ENCODE results near the gene CDYL2. TPM values are rescaled to one million over a fixed set of nuclear protein-coding genes. Genes with fewer than 3 reads are reported as not detected.

The CDYL2 gene
- total RNA-seq, 6 donors from 2014 or later, result 6.0 to 16.7 (median 8.0) TPM

DNA sequence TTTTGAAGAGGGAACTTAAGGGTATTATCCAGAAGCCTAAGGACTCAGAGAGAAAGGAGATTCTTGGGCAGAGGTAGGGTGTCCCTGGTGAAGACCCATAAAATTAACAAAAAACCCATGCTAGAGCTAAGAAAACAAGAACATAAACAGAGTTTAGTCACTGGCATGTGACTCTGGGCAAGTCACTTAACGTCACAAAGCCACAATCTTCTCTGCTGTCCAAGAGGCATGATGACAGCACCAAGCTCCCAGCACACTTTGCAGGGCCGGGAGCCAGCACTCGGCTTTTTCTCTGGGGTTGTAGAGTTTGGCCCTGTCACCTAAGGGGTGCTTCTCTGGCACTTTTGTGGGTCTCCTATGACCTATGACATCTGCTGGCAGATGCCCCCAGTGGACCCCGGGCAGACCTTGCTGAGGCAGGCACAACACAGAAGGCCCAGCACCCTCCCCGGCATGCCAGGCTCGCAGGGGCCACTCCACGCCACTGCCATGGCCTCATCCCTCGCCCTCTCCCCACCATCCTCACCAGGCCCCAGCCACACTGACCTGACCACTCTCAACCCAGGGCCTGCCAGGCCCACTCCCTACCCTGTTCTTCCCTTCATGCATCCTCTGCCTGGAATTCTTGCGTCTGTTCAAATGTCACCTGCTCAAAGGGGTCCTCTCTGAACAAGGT lies 193.8 kb downstream of the CDYL2 start:
- DNase-seq, result peak in 1 of 2 donors; percentile 55
- peaks cover 0 to 15% (median 0%) of the 10 kb centered on the region in 4 donors for H3K36me3 ChIP-seq
- H3K27me3 ChIP-seq, result no peaks in the 10 kb centered on the region
- peak in 1 of 2 donors; percentile 21 for ATAC-seq (ENCODE audit: low FRiP score in 2 of 2)
- H3K4me3 ChIP-seq, result no peak overlapping the region
- H3K4me1 ChIP-seq, result no peaks in the 10 kb centered on the region
- 91 to 96% methylated on average over 7 to 9 of the region's 9 CpGs for WGBS, 2 donors
- no peaks in the 10 kb centered on the region for H3K9me3 ChIP-seq
- H3K27ac ChIP-seq, result no peak overlapping the region
- no peak for TF ChIP-seq POLR2AphosphoS5 (IDR thresholded peaks at IDR 0.05)
- TF ChIP-seq EP300 (IDR thresholded peaks at IDR 0.05), result no peak
- TF ChIP-seq, protein P1, sequence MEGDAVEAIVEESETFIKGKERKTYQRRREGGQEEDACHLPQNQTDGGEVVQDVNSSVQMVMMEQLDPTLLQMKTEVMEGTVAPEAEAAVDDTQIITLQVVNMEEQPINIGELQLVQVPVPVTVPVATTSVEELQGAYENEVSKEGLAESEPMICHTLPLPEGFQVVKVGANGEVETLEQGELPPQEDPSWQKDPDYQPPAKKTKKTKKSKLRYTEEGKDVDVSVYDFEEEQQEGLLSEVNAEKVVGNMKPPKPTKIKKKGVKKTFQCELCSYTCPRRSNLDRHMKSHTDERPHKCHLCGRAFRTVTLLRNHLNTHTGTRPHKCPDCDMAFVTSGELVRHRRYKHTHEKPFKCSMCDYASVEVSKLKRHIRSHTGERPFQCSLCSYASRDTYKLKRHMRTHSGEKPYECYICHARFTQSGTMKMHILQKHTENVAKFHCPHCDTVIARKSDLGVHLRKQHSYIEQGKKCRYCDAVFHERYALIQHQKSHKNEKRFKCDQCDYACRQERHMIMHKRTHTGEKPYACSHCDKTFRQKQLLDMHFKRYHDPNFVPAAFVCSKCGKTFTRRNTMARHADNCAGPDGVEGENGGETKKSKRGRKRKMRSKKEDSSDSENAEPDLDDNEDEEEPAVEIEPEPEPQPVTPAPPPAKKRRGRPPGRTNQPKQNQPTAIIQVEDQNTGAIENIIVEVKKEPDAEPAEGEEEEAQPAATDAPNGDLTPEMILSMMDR (IDR thresholded peaks at IDR 0.05), result no peak
- no peak for TF ChIP-seq POLR2A (IDR thresholded peaks at IDR 0.05)

DNA sequence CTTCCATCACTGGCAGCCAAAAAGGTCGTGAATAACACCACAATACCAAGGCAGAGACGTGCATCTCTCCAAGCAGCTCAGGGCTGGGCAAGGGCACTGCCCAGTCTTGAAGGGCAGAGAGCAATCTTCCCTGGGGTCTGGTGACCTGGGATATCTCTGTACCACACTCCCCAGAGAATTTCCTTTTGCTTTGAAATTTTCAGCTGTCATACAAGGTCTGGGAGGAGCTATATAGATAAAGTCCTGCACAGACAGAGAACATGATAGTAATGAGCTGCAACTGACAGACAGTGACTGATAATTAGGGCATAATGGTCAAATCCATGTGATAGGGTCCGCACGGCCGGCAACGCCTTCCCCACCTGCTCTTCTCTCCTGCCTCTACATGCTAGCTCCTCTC lies 195.5 kb downstream of the CDYL2 start:
- ATAC-seq (ENCODE audit: low FRiP score in 2 of 2) (no peak), DNase-seq (no peak)
- H3K4me3 ChIP-seq, result no peak overlapping the region
- H3K36me3 ChIP-seq, result peaks cover 0 to 15% (median 2%) of the 10 kb centered on the region in 4 donors
- WGBS, 2 donors, result 74 to 85% methylated on average over 6 of the region's 6 CpGs
- no peaks in the 10 kb centered on the region for H3K4me1 ChIP-seq
- no peaks in the 10 kb centered on the region for H3K9me3 ChIP-seq
- H3K27ac ChIP-seq, result no peak overlapping the region
- TF ChIP-seq, protein P1 (IDR thresholded peaks at IDR 0.05), result no peak
- no peak for TF ChIP-seq EP300 (IDR thresholded peaks at IDR 0.05)
- TF ChIP-seq POLR2A (IDR thresholded peaks at IDR 0.05), result no peak
- TF ChIP-seq POLR2AphosphoS5 (IDR thresholded peaks at IDR 0.05), result no peak
- H3K27me3 ChIP-seq, result no peaks in the 10 kb centered on the region

DNA sequence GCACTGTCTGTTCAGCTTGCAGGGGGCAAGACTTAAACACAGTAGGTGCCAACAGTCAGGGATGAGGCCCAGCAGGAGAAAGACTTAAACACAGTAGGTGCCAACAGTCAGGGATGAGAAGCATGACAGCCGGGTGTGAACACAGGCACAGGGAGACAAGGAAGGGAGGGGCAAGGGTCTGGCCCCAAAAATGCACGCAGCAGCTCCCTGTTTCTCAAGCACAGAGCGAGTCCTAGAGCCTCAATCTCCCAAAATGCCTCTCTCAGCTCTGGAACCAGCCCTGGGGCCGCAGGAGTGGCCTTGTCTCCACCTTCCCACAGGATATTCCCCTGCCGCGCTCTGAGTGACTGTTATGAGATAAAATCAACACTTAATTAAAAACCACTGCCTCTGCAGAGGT lies 197.2 kb downstream of the CDYL2 start:
- Histone ChIP-seq H3K9me3 (no peaks in the 10 kb centered on the region), H3K4me3 (no peak overlapping the region), H3K4me1 (no peaks in the 10 kb centered on the region), H3K36me3 (peaks cover 0 to 15% (median 3%) of the 10 kb centered on the region in 4 donors), H3K27me3 (no peaks in the 10 kb centered on the region), H3K27ac (no peak overlapping the region)
- no peak for ATAC-seq (ENCODE audit: low FRiP score in 2 of 2)
- DNase-seq, result no peak
- 88 to 93% methylated on average over 6 of the region's 6 CpGs for WGBS, 2 donors
- TF ChIP-seq POLR2AphosphoS5 (IDR thresholded peaks at IDR 0.05), result no peak
- TF ChIP-seq, protein P1 (IDR thresholded peaks at IDR 0.05), result no peak
- TF ChIP-seq EP300 (IDR thresholded peaks at IDR 0.05), result no peak
- no peak for TF ChIP-seq POLR2A (IDR thresholded peaks at IDR 0.05)

DNA sequence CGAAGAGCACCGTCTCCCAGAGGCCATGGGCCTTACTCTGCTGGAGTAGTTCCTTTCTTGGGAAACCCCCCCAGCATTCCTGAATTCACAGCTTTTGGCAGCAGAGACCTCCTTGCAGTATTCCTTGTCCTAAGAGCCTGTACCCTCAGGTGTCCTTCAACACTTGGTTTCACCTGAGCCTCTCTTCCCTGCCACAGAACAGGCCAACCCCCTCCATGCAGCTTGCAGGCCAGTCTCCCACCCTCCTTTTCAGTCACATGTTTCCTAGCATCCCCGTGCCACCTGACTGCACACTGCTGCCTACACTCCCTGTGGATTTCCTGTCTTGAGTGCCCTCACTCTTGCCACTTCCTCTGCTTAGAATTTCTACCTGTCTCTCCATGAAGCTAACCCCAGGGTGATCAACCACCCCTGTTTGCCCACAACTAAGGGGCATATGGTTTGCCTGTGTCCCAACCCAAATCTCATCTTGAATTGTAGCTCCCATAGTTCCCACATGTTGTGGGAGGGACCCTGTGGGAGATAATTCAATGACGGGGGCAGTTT lies 198.1 kb downstream of the CDYL2 start:
- Histone ChIP-seq H3K4me1 (no peaks in the 10 kb centered on the region), H3K9me3 (no peaks in the 10 kb centered on the region), H3K27ac (no peak overlapping the region), H3K4me3 (no peak overlapping the region), H3K27me3 (no peaks in the 10 kb centered on the region), H3K36me3 (peaks cover 0 to 9% (median 3%) of the 10 kb centered on the region in 4 donors)
- TF ChIP-seq, protein P1 (IDR thresholded peaks at IDR 0.05), result no peak
- TF ChIP-seq EP300 (IDR thresholded peaks at IDR 0.05), result no peak
- no peak for TF ChIP-seq POLR2A (IDR thresholded peaks at IDR 0.05)
- TF ChIP-seq POLR2AphosphoS5 (IDR thresholded peaks at IDR 0.05), result no peak
- no peak for ATAC-seq (ENCODE audit: low FRiP score in 2 of 2)
- DNase-seq, result no peak
- WGBS, 2 donors, result 86% methylated on average over 4 of the region's 4 CpGs
